Measurements from ENCODE around the gene ARHGAP15. TPM values are rescaled to one million over a fixed set of nuclear protein-coding genes. Genes with fewer than 3 reads are reported as not detected.

Gene ARHGAP15
- total RNA-seq, 2 donors from 2014 or later, result 0.41 to 4.3 TPM

DNA sequence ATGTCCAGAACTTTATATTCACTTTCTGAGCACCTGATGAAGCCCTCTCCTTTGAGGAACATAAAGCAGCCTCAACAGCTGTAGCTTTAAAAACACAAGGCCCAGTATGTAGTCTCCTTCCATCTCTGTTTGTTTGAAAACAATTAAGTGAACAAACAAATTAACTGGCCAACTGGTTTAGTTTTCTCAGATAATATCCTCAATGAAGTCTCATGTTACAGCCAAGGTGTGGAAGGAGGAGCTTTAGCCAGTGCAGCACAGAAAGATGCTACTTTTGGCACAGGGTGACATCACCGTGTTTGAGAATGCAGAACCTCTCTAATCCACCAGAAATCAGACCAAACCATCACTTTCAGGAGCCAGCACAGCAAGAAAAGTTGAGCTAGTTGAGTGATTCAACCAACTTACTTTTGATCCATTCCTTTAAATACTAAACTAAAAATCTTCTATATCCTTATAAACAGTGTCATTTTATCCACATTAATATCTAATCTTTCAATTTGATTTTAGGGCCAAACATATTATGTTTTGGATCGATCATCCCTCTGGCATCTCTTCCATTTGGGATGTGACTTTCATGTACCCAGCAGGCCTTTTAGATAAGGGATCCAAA lies 488.7 kb downstream of the ARHGAP15 start:
- DNase-seq (ENCODE audit: low spot score), result no peak
- H3K36me3 ChIP-seq, result no peaks in the 10 kb centered on the region
- no peak overlapping the region for H3K27ac ChIP-seq
- no peaks in the 10 kb centered on the region for H3K4me1 ChIP-seq (replicated peaks)
- no peaks in the 10 kb centered on the region for H3K9me3 ChIP-seq
- 73% methylated on average over 2 of the region's 2 CpGs for WGBS
- no peaks in the 10 kb centered on the region for H3K27me3 ChIP-seq (replicated peaks; ENCODE audit: insufficient read depth)
- no peak overlapping the region for H3K4me3 ChIP-seq
- TF ChIP-seq, protein P1, sequence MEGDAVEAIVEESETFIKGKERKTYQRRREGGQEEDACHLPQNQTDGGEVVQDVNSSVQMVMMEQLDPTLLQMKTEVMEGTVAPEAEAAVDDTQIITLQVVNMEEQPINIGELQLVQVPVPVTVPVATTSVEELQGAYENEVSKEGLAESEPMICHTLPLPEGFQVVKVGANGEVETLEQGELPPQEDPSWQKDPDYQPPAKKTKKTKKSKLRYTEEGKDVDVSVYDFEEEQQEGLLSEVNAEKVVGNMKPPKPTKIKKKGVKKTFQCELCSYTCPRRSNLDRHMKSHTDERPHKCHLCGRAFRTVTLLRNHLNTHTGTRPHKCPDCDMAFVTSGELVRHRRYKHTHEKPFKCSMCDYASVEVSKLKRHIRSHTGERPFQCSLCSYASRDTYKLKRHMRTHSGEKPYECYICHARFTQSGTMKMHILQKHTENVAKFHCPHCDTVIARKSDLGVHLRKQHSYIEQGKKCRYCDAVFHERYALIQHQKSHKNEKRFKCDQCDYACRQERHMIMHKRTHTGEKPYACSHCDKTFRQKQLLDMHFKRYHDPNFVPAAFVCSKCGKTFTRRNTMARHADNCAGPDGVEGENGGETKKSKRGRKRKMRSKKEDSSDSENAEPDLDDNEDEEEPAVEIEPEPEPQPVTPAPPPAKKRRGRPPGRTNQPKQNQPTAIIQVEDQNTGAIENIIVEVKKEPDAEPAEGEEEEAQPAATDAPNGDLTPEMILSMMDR (IDR thresholded peaks at IDR 0.05), result no peak
- TF ChIP-seq POLR2A (IDR thresholded peaks at IDR 0.05), result no peak
- no peak for TF ChIP-seq POLR2AphosphoS5 (IDR thresholded peaks at IDR 0.05)
- intact Hi-C loops (cut with DNase I), result no loop called here

DNA sequence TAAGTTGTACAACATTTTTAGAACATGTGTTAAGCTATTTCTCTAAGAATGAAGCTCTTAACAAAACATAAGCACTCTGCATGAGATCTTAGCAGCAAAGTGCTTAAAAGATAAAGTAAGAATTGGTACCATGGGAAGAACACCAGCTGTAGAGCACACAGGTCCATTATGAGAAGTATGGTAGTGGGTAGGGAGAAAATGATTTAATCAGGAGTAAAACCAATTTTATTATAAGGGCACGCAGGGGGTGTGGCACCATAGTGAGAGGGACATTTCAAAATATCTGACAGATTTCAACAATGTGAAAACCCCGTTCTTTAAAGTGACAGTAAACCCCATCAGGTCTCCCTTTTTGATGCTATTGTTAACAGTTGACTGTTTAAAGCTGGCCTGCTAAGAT lies 492.9 kb downstream of the ARHGAP15 start:
- Histone ChIP-seq H3K27me3 (replicated peaks; ENCODE audit: insufficient read depth) (no peaks in the 10 kb centered on the region), H3K36me3 (no peaks in the 10 kb centered on the region), H3K9me3 (no peaks in the 10 kb centered on the region), H3K4me1 (replicated peaks) (no peaks in the 10 kb centered on the region), H3K4me3 (no peak overlapping the region), H3K27ac (no peak overlapping the region)
- 79% methylated on average over 2 of the region's 2 CpGs for WGBS
- intact Hi-C loops (cut with DNase I), result no loop called here
- no peak for DNase-seq (ENCODE audit: low spot score)
- TF ChIP-seq, protein P1 (IDR thresholded peaks at IDR 0.05), result no peak
- TF ChIP-seq POLR2A (IDR thresholded peaks at IDR 0.05), result no peak
- TF ChIP-seq POLR2AphosphoS5 (IDR thresholded peaks at IDR 0.05), result no peak

DNA sequence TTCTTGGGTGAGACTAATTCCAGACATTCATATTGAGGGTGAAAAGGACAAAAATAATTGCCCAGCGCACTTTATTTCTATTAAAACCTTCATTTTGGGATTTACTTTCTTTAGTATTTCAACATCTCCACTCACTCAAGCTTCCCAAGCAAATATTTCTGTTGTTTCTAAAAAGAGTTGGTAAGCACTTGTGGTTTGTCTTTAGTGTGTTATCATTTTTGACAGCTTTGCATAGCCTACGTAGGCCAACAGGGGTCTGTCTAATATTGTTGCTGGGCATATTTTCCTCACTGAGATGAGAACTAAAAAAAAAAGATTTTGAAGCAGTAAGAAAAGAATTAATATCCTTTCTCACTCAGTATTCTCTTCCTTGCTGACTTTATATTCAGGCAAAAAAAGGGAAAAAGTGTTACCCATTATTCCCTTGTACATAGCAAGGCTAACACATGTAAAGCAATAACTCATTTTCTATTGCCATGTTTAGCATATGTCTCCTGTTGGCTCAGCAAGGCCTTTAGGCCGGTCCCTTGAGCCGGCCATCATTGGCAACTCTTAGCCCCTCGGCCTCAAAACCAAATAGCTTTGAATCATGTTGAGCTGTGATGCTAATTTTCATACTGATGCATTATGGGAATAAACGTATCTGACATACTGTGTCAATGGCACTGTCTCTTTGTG lies 494.2 kb downstream of the ARHGAP15 start:
- TF ChIP-seq, protein P1 (IDR thresholded peaks at IDR 0.05), result no peak
- no peak for TF ChIP-seq POLR2A (IDR thresholded peaks at IDR 0.05)
- TF ChIP-seq POLR2AphosphoS5 (IDR thresholded peaks at IDR 0.05), result no peak
- Histone ChIP-seq H3K9me3 (no peaks in the 10 kb centered on the region), H3K27ac (no peak overlapping the region), H3K4me1 (replicated peaks) (no peaks in the 10 kb centered on the region), H3K4me3 (no peak overlapping the region), H3K36me3 (no peaks in the 10 kb centered on the region), H3K27me3 (replicated peaks; ENCODE audit: insufficient read depth) (no peaks in the 10 kb centered on the region)
- 90% methylated on average over 6 of the region's 6 CpGs for WGBS
- no peak for DNase-seq (ENCODE audit: low spot score)
- intact Hi-C loops (cut with DNase I), result no loop called here

DNA sequence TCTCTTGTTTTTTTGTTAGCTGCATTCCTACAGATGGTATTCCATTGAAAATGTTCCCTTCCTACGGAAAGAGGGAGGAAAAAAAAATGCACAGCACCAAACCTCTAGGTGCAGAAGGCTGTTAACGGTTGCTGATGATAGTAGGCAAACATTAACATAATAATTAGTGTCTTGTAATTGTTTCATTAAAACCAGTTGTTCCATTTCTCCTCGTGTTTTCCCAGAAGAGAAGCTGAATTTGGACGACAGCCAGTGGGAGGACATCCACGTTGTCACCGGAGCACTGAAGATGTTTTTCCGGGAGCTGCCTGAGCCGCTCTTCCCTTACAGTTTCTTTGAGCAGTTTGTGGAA lies 494.7 kb downstream of the ARHGAP15 start:
- Histone ChIP-seq H3K4me1 (replicated peaks) (no peaks in the 10 kb centered on the region), H3K36me3 (no peaks in the 10 kb centered on the region), H3K9me3 (no peaks in the 10 kb centered on the region), H3K27ac (no peak overlapping the region), H3K4me3 (no peak overlapping the region), H3K27me3 (replicated peaks; ENCODE audit: insufficient read depth) (no peaks in the 10 kb centered on the region)
- no peak for DNase-seq (ENCODE audit: low spot score)
- 41% methylated on average over 8 of the region's 8 CpGs for WGBS
- intact Hi-C loops (cut with DNase I), result no loop called here
- no peak for TF ChIP-seq POLR2A (IDR thresholded peaks at IDR 0.05)
- TF ChIP-seq POLR2AphosphoS5 (IDR thresholded peaks at IDR 0.05), result no peak
- TF ChIP-seq, protein P1 (IDR thresholded peaks at IDR 0.05), result no peak

DNA sequence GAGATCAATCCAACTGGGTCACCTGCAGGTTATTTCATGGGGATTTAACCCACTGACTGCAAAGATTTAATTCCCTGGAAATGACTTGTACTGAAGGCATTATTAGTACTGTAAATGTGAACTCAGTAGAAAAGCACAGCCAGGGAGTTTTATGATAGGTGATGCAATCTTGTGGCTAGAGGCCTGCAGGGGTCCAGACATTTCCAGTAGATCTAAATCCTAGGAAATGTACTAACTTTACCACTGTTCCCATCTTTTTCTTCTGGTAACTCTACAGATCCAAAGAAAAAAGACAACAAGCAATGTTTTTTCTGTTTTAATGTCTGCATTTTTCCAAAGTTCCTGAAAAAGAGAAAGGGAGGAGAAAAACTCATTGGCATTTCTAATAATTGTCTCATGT lies 500.1 kb downstream of the ARHGAP15 start:
- intact Hi-C loops (cut with DNase I), result no loop called here
- Histone ChIP-seq H3K9me3 (no peaks in the 10 kb centered on the region), H3K4me1 (replicated peaks) (no peaks in the 10 kb centered on the region), H3K27ac (no peak overlapping the region), H3K36me3 (no peaks in the 10 kb centered on the region), H3K27me3 (replicated peaks; ENCODE audit: insufficient read depth) (no peaks in the 10 kb centered on the region), H3K4me3 (no peak overlapping the region)
- DNase-seq (ENCODE audit: low spot score), result no peak
- TF ChIP-seq, protein P1 (IDR thresholded peaks at IDR 0.05), result no peak
- no peak for TF ChIP-seq POLR2A (IDR thresholded peaks at IDR 0.05)
- no peak for TF ChIP-seq POLR2AphosphoS5 (IDR thresholded peaks at IDR 0.05)
